GM20431 (cell line): ENCODE data around the gene VEGFD.
"Not testable (repeated sequence)": the region's sequence is repeated elsewhere in the genome, so short reads cannot be mapped to it uniquely, and the experiment has no call there.

Experiments used
- in situ Hi-C: fragments of 300-500 bp; cut with MseI, MboI; formaldehyde crosslinking; loops from one replicate; pipeline ENCODE4 v1.15.0; 2020; ENCODE audit warnings: low sequenced_read_pairs; ENCODE audit not compliant: unreplicated experiment

Gene VEGFD

DNA sequence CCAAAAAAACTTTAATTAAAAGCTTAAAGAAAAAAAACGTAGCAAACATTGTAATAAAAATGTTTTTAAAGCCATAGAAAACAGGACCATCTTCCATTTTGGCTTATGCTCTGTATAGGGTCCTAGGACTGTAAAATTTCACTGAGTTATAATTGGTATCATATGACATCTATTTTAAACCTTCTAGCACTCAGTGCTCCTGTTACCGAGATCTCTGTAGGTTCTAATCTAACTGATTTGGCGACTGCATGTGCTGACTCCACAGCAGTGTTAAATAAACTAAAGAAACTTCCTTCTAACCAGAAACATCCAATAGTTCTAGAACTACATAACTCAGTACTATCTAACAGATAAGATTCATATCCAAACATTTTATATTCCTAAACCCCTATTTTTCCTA lies 68.7 kb downstream of the VEGFD start, which contains the start of gene ASB11:
ASB11 (minus strand) TSS at position 132 of the 400 bp plus-strand sequence; CDS start at position 97, 35 bp downstream.
- in situ Hi-C loops, result no loop called here

DNA sequence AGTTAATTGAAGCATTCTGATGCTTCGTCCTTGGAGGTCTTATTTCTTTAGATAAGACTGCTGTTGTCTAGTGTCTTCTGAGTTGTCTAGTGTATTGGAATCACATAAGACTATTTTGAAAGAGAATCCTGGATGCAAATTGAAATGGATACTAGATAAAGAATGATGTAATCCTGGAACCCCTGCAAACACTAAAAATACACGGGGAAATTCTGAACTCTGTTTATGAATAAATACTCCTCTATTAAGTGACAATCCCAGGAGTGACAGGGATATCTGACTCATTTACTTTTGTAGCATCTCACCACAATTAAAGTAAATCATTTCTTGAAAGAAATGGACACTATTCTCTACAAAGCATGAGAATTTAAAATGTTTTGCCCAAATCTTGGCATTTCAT lies 69.7 kb downstream of the VEGFD start:
- in situ Hi-C loops, result no loop called here

DNA sequence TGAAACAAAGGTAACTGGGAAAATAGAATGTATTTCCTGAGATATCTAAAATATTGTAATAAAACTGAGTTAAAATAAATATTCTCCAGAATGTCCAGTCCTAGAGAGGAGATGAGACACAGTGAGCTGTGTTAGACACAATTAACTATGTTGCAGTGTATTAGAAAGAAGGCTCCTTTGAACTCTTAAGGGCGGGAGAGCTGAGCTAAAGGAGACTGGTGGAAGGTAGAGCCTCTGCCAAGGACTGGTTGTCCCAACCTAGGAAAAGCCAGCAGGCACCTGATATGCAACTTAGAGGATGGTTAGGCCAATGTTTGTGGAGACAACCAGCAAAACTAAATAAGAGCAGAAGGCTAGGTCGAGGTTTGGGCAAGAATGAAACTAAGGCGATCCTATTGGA lies 73.1 kb downstream of the VEGFD start:
- in situ Hi-C loops, result no loop called here

DNA sequence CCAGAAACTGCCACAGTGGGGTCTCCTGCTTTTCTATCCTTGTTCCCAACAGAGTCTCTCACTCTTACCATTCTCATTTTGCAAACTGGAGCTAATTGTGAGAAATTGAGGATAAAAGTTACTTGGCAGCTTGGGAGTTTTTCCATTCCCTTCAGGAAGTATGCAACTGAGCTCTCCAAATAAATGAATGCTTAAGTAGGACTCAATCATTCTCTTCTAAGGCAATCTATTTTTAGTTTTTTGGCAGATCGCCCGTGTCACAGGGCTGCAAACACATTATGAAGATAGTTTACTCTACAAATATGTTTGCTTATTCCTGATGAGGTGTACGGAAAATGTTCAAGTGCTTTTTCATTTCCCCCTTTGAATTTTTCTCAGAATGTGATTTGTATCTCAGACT lies 74.1 kb downstream of the VEGFD start:
- in situ Hi-C loops, result no loop called here

DNA sequence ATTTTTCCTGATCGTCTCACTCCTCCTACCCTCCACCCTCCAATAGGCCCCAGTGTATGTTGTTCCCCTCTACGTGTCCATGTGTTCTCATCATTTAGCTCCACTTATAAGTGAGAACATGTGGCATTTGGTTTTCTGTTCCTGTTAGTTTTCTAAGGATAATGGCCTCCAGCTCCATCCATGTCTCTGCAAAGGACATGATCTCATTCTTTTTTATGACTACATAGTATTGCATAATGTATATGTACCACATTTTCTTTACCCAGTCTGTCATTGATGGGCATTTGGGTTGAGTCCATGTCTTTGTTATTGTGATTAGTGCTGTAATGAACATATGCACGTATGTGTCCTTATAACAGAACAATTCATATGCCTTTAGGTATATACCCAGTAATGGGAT lies 78.3 kb downstream of the VEGFD start:
- in situ Hi-C loops, result not testable (repeated sequence)

DNA sequence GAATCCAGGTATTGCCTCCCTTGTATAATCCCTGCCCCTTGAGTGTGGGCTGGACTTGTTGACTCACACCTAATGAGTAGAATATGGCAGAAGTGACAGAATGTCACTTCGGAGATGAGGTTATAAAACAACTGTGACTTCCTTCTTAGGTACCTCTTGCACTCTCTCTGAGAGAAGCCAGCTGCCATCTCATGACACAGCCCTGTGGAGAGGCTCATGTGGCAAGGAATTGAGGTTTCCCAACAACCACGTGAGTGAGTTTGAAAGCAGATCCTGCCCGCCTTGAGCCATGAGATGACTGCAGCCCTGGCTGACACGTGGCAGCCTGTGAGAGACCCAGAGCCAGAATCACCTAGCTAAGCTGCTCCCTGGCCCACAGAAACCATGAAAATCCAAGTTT lies 82.3 kb downstream of the VEGFD start:
- in situ Hi-C loops, result no loop called here

DNA sequence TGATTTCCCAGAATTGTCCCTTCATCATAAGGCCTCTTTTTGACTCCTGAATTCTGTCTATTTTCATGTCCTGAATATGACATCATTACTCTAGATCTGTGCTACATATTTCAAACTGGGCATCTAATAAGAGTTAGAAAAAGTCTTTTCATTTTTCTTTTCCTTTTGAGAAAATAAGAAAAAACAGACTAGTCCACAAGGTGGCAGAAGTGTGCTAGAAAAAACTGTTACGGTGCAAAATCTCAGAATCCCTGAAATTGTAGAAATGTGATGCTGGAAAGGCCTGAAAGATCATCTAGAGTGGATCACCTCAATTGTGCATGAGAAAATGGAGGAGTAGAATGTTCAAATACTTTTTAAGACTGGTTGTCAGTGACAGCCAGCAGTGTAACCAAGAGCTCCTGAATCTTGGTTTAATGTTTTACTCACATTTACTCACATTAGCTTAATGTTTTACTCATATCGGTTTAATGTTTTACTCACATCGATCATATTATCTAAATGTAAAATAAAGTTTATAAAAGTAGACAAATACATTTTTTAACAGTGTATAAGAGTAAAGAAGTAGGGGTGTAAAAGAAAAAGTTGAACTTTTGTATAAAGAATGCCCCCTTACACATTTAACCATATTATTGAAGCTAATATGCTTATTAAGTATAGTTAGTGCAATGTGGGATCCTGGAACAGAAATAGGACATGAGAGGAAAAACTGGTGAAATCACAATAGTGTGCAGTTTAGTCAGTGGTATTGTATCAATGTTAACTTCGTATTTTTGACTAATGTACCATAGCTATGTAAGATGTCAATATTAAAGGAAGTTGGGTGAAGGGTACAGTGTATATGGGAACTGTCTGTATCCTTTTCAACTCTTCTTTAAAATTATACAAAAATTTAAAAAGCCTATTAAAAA lies 84.0 kb downstream of the VEGFD start:
- in situ Hi-C loops, result no loop called here

DNA sequence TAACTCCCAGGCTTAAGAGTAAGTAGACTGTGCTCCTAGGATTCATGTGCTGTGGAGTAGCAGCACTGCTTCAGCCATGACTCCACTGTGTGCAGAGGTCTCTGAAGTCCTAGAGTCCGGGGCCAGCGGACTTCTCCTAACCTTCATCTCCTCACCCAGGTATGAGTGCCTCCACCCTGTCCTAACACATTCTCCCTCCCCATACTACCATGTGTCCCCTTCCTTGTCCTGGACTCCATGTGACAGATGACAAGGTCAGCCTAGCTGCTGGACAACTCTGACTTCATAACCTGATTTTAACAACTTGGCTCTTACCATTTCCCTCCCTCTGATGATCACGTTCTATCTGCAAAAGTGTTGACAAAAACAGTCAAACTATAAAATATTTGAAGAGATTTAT lies 85.4 kb downstream of the VEGFD start:
- in situ Hi-C loops, result no loop called here

DNA sequence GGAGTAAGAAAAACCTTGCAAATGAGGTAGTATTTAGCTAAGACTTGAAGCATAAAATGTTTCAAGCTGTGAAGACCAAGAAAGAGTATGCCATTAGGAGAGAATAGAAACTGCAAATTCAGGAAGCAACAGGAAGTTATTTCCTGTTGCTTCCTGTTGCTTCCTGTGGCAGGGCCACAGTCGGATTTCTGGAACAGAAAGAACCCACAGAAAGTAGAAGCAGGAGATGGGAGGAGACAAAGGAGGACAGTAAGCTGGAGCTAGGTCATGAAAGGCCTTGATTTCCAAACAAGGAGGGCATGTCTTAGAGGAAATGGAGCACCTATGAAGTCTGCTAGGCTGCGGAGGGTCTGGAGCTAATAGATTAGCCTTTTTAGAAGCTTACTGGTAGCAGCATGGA lies 86.0 kb downstream of the VEGFD start:
- in situ Hi-C loops, result no loop called here
